ENCODE measurements around the gene CADM1.

Gene CADM1

GRCh38 chr11:115455613-115456012, 48.6 kb downstream of the CADM1 start:
- Mint-ChIP-seq H3K9me3 (peaks cover under 1% of the 10 kb centered on the region), H3K27ac (no peak overlapping the region), H3K27me3 (no peaks in the 10 kb centered on the region), H3K4me3 (no peak overlapping the region), H3K36me3 (ENCODE audit: low read depth) (no peaks in the 10 kb centered on the region), H3K4me1 (ENCODE audit: low read depth) (no peaks in the 10 kb centered on the region)
- no peak for DNase-seq

- Mint-ChIP-seq H3K36me3 (ENCODE audit: low read depth) (no peaks in the 10 kb centered on the region), H3K9me3 (peaks cover 8% of the 10 kb centered on the region), H3K27me3 (no peaks in the 10 kb centered on the region), H3K4me1 (ENCODE audit: low read depth) (no peaks in the 10 kb centered on the region), H3K27ac (no peak overlapping the region), H3K4me3 (no peak overlapping the region)
- no peak for DNase-seq
Measured at GRCh38 chr11:115454525-115454924, 49.7 kb downstream of the CADM1 start.

- Mint-ChIP-seq H3K27ac (no peak overlapping the region), H3K27me3 (no peaks in the 10 kb centered on the region), H3K4me3 (no peak overlapping the region), H3K36me3 (ENCODE audit: low read depth) (no peaks in the 10 kb centered on the region), H3K4me1 (ENCODE audit: low read depth) (no peaks in the 10 kb centered on the region), H3K9me3 (peaks cover 13% of the 10 kb centered on the region)
- DNase-seq, result no peak
Measured at GRCh38 chr11:115453693-115454490, 50.3 kb downstream of the CADM1 start.

- DNase-seq, result no peak
- Mint-ChIP-seq H3K36me3 (ENCODE audit: low read depth) (no peaks in the 10 kb centered on the region), H3K27me3 (no peaks in the 10 kb centered on the region), H3K27ac (no peak overlapping the region), H3K4me1 (ENCODE audit: low read depth) (no peaks in the 10 kb centered on the region), H3K4me3 (no peak overlapping the region), H3K9me3 (peaks cover 23% of the 10 kb centered on the region)
Measured at GRCh38 chr11:115452241-115452640, 52.0 kb downstream of the CADM1 start.

GRCh38 chr11:115450519-115450918, 53.7 kb downstream of the CADM1 start:
- Mint-ChIP-seq H3K27me3 (no peaks in the 10 kb centered on the region), H3K27ac (no peak overlapping the region), H3K4me3 (no peak overlapping the region), H3K4me1 (ENCODE audit: low read depth) (no peaks in the 10 kb centered on the region), H3K9me3 (peaks cover 32% of the 10 kb centered on the region), H3K36me3 (ENCODE audit: low read depth) (no peaks in the 10 kb centered on the region)
- no peak for DNase-seq

GRCh38 chr11:115447273-115447864, 56.8 kb downstream of the CADM1 start:
- Mint-ChIP-seq H3K4me1 (ENCODE audit: low read depth) (no peaks in the 10 kb centered on the region), H3K4me3 (no peak overlapping the region), H3K27ac (no peak overlapping the region), H3K36me3 (ENCODE audit: low read depth) (no peaks in the 10 kb centered on the region), H3K9me3 (peaks cover 40% of the 10 kb centered on the region), H3K27me3 (no peaks in the 10 kb centered on the region)
- DNase-seq, result no peak

- Mint-ChIP-seq H3K4me3 (no peak overlapping the region), H3K36me3 (ENCODE audit: low read depth) (no peaks in the 10 kb centered on the region), H3K27ac (no peak overlapping the region), H3K4me1 (ENCODE audit: low read depth) (no peaks in the 10 kb centered on the region), H3K27me3 (no peaks in the 10 kb centered on the region), H3K9me3 (peaks cover 40% of the 10 kb centered on the region)
- DNase-seq, result no peak
Measured at GRCh38 chr11:115446214-115446613, 58.0 kb downstream of the CADM1 start.

GRCh38 chr11:115444542-115444941, 59.7 kb downstream of the CADM1 start:
- H3K9me3 Mint-ChIP-seq, result peaks cover 32% of the 10 kb centered on the region
- H3K27ac Mint-ChIP-seq, result no peak overlapping the region
- H3K36me3 Mint-ChIP-seq (ENCODE audit: low read depth), result no peaks in the 10 kb centered on the region
- H3K4me1 Mint-ChIP-seq (ENCODE audit: low read depth), result no peaks in the 10 kb centered on the region
- H3K27me3 Mint-ChIP-seq, result no peaks in the 10 kb centered on the region
- no peak overlapping the region for H3K4me3 Mint-ChIP-seq
- DNase-seq, result no peak

GRCh38 chr11:115439969-115440540, 64.2 kb downstream of the CADM1 start:
- H3K36me3 Mint-ChIP-seq (ENCODE audit: low read depth), result no peaks in the 10 kb centered on the region
- H3K9me3 Mint-ChIP-seq, result peaks cover 8% of the 10 kb centered on the region
- H3K4me3 Mint-ChIP-seq, result no peak overlapping the region
- H3K27me3 Mint-ChIP-seq, result no peaks in the 10 kb centered on the region
- H3K27ac Mint-ChIP-seq, result no peak overlapping the region
- no peak for DNase-seq
- no peaks in the 10 kb centered on the region for H3K4me1 Mint-ChIP-seq (ENCODE audit: low read depth)

- no peak overlapping the region for H3K27ac Mint-ChIP-seq
- no peaks in the 10 kb centered on the region for H3K36me3 Mint-ChIP-seq (ENCODE audit: low read depth)
- no peak overlapping the region for H3K4me3 Mint-ChIP-seq
- H3K9me3 Mint-ChIP-seq, result peaks cover 1% of the 10 kb centered on the region
- no peaks in the 10 kb centered on the region for H3K4me1 Mint-ChIP-seq (ENCODE audit: low read depth)
- no peaks in the 10 kb centered on the region for H3K27me3 Mint-ChIP-seq
- no peak for DNase-seq
Measured at GRCh38 chr11:115439385-115439784, 64.8 kb downstream of the CADM1 start.

- H3K27ac Mint-ChIP-seq, result no peak overlapping the region
- H3K9me3 Mint-ChIP-seq, result no peaks in the 10 kb centered on the region
- DNase-seq, result no peak
- no peaks in the 10 kb centered on the region for H3K36me3 Mint-ChIP-seq (ENCODE audit: low read depth)
- no peaks in the 10 kb centered on the region for H3K4me1 Mint-ChIP-seq (ENCODE audit: low read depth)
- no peak overlapping the region for H3K4me3 Mint-ChIP-seq
- H3K27me3 Mint-ChIP-seq, result no peaks in the 10 kb centered on the region
Measured at GRCh38 chr11:115437902-115438575, 66.2 kb downstream of the CADM1 start.

- no peak overlapping the region for H3K27ac Mint-ChIP-seq
- H3K4me3 Mint-ChIP-seq, result no peak overlapping the region
- H3K9me3 Mint-ChIP-seq, result peaks cover 2% of the 10 kb centered on the region
- no peak for DNase-seq
- H3K4me1 Mint-ChIP-seq (ENCODE audit: low read depth), result no peaks in the 10 kb centered on the region
- H3K36me3 Mint-ChIP-seq (ENCODE audit: low read depth), result no peaks in the 10 kb centered on the region
- no peaks in the 10 kb centered on the region for H3K27me3 Mint-ChIP-seq
Measured at GRCh38 chr11:115430345-115430744, 73.9 kb downstream of the CADM1 start.

GRCh38 chr11:115428306-115428705, 75.9 kb downstream of the CADM1 start:
- H3K27me3 Mint-ChIP-seq, result no peaks in the 10 kb centered on the region
- H3K9me3 Mint-ChIP-seq, result peaks cover 2% of the 10 kb centered on the region
- H3K4me3 Mint-ChIP-seq, result no peak overlapping the region
- H3K36me3 Mint-ChIP-seq (ENCODE audit: low read depth), result no peaks in the 10 kb centered on the region
- DNase-seq, result no peak
- H3K4me1 Mint-ChIP-seq (ENCODE audit: low read depth), result no peaks in the 10 kb centered on the region
- H3K27ac Mint-ChIP-seq, result no peak overlapping the region

GRCh38 chr11:115425816-115426215, 78.4 kb downstream of the CADM1 start:
- Mint-ChIP-seq H3K36me3 (ENCODE audit: low read depth) (no peaks in the 10 kb centered on the region), H3K27me3 (no peaks in the 10 kb centered on the region), H3K27ac (no peak overlapping the region), H3K4me1 (ENCODE audit: low read depth) (no peaks in the 10 kb centered on the region), H3K9me3 (no peaks in the 10 kb centered on the region), H3K4me3 (no peak overlapping the region)
- DNase-seq, result no peak

- Mint-ChIP-seq H3K36me3 (ENCODE audit: low read depth) (no peaks in the 10 kb centered on the region), H3K9me3 (no peaks in the 10 kb centered on the region), H3K4me3 (no peak overlapping the region), H3K27me3 (no peaks in the 10 kb centered on the region), H3K27ac (no peak overlapping the region), H3K4me1 (ENCODE audit: low read depth) (no peaks in the 10 kb centered on the region)
- DNase-seq, result no peak
Measured at GRCh38 chr11:115425250-115425649, 79.0 kb downstream of the CADM1 start.
